WI38 (cell line): Measurements from ENCODE around the gene MYOM1.

Experiments used
- H3K4me3 ChIP-seq: 2 replicates; pipeline ENCODE4 v1.5.1; 2011; ENCODE audit warnings: low read depth, mild to moderate bottlenecking, control low read depth, low read length
- CTCF ChIP-seq: IDR thresholded peaks from 2 replicates; pipeline ENCODE4 v1.5.1; 2012; ENCODE audit warnings: low read depth, mild to moderate bottlenecking, control low read depth, low read length

Gene MYOM1

GRCh38 chr18:3058328-3059191 lies 161.2 kb downstream of the MYOM1 start:
- H3K4me3 ChIP-seq: no peak overlapping the region

GRCh38 chr18:3057526-3057925 lies 162.2 kb downstream of the MYOM1 start:
- no peak overlapping the region for H3K4me3 ChIP-seq
- TF ChIP-seq CTCF: no peak

More at GRCh38 chr18:3058328-3059191, 161.2 kb downstream of the MYOM1 start:
- no peak for TF ChIP-seq CTCF

- TF ChIP-seq CTCF: no peak
- no peak overlapping the region for H3K4me3 ChIP-seq
Observed at GRCh38 chr18:3056311-3056710, 163.5 kb downstream of the MYOM1 start.

GRCh38 chr18:3055816-3056215 lies 164.0 kb downstream of the MYOM1 start:
- TF ChIP-seq CTCF: no peak
- no peak overlapping the region for H3K4me3 ChIP-seq

- no peak for TF ChIP-seq CTCF
- H3K4me3 ChIP-seq: no peak overlapping the region
Observed at GRCh38 chr18:3055186-3055728, 164.5 kb downstream of the MYOM1 start.

GRCh38 chr18:3054780-3055179 lies 165.0 kb downstream of the MYOM1 start:
- no peak for TF ChIP-seq CTCF
- H3K4me3 ChIP-seq: no peak overlapping the region

GRCh38 chr18:3054214-3054613 lies 165.6 kb downstream of the MYOM1 start:
- H3K4me3 ChIP-seq: no peak overlapping the region
- TF ChIP-seq CTCF: no peak
